Fibroblast of skin of left biceps (primary cell): ENCODE measurements around the gene SHC2.
A peak's percentile ranks its signal among the peaks of the same experiment; 100 is the strongest.
"Not testable (repeated sequence)": the region's sequence is repeated elsewhere in the genome, so short reads cannot be mapped to it uniquely, and the experiment has no call there.

ENCODE experiments used
- DNase-seq, 2 experiments: peaks; one replicate each; pipeline ENCODE4 v3.0.0-alpha.2; 2013; ENCODE audit warnings: low read depth in 2 of 2

The SHC2 gene

DNA sequence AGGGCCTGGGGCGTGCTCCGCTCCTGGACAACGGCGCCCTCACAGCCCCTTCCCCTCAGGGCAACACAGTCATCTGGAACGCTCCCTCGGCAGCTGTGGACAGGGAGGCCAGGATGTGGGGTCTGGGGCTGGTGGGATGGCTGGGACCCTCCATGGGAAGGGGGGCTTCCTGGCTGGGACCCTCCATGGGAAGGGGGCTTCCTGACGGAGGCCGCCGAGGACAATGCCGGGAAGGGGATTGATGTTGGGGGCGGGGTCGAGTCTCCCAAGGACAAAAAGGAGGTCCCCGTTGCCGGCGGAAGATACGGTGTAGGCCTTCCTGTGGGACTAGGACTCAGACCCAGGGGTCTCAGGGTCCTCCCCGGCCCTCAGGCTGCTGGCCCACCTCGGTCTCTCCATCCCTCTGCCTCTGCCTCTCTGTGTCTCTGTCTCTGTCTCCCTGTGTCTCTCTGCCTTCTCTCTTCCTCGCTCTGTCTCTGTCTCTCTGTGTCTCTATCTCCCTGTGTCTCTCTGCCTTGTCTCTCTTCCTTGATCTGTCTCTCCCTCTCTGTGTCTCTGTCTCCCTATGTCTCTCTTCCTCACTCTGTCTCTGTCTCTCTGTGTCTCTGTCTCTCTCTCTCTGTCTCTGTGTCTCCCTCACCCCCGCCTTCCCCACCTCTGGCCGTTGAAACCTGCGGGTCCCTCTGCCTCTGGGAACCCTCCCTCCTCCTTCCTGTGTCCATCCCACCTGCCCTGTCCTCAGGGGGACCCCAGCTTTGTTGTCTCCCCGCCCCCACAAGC is 32.7 kb upstream of the SHC2 start:
- DNase-seq, result no peak

DNA sequence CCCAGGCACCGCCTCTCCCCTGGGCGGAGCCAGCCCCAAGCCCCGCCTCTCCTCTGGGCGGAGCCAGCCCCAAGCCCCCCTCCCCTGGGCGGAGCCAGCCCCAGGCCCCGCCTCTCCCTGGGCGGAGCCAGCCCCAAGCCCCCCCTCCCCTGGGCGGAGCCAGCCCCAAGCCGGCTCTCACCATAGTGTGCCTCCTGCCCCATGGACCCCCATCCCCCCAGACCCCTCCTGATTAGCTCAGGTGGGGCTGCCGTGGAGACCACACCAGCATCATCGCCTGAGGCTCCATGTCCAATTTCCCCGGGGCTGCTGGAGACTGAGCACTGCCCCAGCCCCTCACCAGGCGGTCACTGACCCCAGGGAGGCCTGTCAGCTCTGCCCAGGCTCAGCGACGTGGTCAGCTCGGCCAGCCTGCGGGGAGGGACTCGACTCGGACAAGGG is 31.3 kb upstream of the SHC2 start:
- no peak for DNase-seq

DNA sequence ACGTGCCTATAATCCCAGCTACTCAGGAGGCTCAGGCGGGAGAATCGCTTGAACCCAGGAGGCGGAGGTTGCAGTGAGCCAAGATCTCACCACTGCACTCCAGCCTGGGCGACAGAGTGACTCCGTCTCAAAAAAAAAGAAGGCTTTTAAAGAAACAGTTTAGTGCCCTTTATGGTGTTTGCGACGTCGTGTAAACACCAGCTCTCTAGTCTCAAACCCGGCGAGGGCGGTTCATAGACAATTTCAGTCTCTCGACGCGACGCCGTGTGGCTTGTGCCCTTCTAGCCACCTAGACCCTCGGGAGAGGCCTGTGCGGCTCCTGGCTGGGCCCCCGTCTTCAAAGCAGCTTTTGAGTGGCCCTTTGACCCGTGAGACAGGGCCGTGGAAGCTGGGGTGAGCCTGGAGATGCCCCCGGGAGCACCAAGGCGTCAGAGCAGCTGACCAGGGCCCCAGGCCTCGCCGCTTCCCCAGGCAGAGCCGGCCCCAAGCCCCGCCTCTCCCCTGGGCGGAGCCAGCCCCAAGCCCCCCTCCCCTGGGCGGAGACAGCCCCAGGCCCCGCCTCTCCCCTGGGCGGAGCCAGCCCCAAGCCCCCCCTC is 30.4 kb upstream of the SHC2 start:
- no peak for DNase-seq

DNA sequence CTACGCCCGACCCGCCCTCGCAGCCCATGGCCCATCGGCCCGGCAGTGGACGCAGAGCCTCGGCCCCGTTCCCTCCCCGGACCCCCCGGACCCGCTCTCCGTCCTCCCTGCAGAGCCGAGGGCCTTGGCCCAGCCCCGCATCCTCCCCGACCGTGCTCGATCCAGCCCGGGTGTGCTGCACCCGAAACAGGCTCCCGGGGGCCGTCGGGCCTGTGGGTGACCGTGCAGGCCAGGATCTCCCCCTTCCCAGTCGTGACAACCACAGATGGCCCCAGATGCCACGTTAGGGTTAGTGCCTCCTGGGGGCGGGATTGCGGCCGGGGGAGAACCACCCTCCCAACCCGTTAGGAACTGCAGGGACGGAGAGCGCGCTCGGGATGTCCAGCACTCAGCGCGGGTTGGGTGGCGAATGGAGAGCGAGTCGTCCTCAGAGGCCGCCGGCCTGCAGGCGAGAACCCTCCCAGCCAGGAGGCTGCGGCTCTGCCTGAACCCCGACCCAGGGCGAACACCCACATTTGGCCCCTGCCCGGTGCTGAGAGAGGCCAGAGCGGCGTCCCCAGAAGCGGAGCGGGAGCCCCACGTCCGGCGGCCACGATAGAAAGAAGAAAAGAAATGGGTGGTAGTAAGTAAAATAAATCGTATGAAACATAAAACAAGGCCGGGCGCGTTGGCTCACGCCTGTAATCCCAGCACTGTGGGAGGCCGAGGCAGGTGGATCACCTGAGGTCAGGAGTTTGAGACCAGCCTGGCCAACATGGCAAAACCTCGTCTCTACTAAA is 28.8 kb upstream of the SHC2 start:
- no peak for DNase-seq

DNA sequence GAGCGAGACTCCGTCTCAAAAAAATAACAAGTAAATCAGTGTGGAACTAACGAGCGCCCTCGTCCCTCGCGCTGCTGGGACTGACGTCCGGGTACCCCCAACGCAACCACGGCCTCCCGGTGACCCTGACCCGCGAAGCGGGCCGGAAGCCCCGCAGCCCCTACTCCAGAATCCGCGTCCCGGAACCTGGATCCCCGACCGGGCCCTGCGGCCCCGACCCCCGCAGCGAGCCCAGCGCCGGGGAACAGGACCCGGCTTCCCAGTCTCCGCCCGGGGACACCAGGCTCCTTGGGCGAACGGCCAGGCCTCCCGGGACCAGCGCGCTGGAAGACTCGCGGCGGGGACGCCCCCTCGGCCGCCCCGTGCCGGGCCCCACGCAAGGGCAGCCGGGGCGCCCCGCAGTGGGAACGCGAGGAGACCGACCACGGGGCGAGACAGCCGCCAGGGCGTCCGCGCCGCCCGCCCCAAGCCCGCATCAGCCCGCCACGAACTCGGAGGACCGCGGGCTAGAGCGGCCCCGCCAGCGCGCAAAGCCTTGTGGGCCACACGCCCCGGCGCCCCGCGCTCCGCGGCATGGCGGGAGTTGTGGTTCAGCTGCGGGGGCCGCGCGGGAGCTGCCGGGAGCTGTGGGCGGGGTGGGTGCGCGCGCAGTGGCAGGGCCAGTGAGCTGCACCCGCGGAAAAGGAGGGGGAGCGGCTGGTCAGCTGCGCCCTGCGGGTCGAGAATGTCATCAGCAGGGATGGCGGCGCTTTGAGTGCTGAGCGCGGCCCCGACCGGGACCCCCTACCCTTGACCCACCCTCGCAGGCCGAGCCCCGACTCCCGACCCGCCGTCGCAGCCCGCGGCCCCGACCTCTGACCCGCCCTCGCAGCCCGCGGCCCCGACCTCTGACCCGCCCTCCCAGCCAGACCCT is 27.9 kb upstream of the SHC2 start:
- DNase-seq, result peak; percentile 84 to 85

DNA sequence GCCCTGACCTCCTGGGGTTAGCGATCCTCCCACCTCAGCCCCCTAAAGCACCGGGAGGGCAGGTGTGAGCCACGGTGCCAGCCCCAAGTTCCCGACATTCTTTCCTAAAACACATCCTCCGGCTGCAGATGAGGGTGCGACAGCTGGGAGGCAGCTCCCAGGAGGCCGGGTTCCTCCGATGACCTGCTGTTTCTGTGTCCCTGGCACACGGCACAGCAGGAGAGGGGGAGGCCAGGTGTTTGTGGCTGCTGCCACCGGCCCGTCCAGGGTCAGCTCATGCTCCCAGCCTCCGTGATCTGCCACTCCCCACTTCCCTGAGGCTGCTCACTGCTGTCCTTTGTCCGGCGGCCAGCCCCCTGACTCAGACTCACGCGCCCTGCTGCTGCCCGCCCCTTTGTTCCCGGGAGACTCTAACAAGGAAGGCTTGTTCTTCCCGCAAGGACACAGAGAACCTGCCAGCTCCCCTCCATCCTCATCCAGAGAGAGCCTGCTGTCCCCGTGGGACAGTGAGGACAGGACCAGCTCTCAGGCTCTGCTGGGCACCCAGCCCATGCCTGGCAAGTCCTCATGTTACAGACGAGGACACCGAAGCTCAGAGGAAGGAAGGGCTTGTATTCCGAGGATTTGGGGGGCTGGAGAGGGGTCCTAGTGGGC is 24.9 kb upstream of the SHC2 start:
- DNase-seq, result no peak

DNA sequence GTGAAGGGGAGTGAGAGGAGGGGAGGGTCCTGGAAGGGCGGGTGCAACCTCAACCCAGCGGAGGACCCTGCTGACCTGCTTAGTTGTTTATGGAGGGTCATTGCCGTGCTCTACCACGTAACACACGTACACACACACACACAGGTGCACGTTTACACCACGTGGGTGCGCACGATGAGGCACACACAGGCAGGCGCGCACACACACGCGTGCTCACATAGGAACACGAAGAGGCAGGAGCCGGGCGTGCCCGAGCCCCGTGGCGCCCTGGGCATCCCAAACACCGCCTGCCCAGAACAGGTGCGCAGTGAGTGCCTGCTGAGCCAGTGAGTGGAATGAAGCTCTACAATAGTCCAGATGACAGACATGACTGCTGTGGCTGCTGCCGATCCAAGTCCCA is 24.2 kb upstream of the SHC2 start:
- no peak for DNase-seq

DNA sequence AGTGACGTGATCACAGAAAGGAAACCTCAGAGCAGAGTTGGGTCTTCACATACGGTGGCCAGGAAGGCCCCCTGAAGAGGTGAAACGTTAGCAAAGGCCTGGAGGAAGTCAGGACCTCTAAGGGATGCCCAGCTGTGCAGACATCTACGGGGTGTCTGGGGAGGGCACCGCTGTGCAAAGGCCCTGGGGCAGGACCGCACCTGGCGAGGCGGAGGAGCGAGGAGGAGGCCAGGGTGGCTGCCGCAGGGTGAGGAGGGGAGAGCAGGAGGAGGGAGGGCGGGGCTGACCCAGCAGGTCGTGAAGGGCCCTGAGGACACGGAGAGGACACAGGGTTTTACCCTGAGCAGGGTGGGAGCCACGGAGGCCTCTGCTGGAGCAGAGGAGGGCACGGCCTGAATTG is 23.7 kb upstream of the SHC2 start:
- DNase-seq, result no peak

DNA sequence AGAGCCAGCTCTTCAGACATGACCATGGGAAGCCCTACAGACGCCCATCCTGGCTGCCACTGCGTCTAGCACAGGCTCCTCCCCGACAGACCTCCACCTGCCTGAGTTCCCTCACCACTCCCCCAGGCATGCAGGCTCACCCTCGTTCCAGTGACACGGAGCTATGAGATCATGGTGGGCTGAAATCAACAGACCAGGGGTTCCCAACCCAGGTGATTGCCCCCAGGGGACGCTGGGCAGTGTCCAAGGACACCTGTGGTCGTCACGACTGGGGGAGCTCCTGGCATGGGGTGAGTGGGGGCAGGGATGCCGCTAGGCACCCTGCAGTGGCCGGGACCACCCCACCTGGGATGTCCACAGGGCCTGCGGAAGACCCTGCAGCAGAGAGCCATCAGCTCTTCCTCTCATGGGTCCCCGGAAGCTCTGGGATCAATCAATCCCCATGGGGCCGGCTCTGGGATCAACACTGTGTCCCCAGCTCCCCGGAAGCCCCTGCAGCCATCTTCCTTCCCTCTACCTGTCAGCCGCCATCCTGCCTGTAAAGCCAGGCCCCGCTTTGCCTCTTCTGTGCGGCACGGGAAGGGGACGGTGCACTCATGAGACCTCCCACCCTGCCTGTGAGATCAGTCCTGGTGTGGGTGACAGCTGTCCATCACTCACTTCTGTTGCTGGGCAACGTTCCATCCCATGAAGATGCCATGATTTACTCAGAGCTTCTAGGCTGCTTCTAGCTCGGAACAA is 22.7 kb upstream of the SHC2 start:
- no peak for DNase-seq

DNA sequence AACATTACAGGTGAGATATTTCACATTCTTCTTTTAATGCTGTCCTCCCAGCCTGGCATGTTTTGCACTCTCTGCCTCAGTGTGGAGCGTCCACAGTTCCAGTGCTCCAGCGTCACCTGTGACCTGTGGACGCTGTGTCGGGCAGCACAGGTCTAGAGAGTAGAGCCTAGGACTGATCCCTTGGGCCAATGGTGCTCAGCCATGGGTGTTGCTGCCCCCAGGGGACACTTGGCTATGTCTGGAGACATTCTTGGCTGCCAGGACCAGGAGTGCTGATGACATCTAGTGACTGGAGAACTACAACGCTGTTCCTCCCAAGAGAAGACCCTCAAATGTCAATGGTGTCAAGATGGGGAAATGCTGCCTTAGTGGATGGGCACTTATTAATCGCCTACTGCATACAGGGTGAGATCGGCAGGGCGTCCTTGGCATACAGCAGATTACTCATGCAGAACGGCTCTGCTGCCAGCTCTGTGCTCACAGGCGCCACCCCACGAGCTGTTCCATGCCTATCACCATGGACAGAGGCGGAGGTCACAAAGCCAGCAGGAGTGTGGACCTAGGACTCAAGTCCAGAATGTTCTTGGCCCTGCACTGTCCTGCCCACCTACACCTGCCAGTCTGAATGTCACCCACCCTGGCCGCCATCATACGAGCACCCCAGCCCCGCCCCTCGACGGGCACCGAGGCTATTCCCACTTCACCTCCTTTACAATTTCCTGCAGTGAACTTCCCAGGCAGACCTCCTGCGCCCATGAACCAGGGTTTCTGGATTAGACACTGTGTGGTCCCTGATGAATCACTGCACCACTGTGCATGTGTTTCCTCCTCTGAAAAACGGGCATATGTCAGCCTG is 21.6 kb upstream of the SHC2 start:
- DNase-seq, result no peak

DNA sequence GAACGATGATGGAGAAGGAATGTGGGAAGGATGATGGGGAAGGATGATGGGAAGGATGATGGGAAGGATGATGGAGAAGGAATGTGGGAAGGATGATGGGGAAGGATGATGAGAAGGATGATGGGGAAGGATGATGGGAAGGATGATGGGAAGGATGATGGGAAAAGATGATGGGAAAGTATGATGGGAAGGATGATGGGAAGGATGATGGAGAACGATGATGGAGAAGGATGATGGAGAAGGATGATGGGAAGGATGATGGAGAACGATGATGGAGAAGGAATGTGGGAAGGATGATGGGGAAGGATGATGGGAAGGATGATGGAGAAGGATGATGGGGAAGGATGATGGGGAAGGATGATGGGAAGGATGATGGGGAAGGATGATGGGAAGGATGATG is 20.3 kb upstream of the SHC2 start:
- DNase-seq, result not testable (repeated sequence)

DNA sequence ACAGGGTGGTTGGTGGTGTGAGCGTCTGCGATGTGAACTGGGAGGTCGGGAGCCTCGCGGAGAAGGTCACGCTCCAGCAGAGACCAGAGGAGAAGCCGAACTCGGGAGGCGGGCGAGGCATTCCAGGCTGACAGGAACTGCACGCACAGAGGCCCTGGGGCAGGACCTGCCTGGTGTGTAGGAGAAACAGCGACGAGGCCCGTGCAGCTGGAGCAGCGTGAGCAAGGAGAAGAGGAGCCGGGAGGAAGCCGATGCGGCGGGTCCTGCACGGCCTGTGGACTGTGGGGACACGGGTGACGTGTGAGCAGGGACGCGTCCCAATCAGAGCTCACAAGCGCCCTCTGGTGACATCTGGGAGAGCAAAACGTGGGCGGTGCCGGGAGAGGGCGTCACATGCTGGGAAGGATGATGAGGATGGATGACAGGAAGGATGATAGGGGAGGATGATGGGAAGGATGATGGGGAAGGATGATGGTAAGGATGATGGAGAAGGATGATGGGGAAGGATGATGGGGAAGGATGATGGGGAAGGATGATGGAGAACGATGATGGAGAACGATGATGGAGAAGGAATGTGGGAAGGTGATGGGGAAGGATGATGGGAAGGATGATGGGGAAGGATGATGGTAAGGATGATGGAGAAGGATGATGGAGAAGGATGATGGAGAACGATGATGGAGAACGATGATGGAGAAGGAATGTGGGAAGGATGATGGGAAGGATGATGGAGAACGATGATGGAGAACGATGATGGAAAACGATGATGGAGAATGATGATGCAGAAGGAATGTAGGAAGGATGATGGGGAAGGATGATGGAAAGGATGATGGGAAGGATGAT is 19.4 kb upstream of the SHC2 start:
- no peak for DNase-seq

DNA sequence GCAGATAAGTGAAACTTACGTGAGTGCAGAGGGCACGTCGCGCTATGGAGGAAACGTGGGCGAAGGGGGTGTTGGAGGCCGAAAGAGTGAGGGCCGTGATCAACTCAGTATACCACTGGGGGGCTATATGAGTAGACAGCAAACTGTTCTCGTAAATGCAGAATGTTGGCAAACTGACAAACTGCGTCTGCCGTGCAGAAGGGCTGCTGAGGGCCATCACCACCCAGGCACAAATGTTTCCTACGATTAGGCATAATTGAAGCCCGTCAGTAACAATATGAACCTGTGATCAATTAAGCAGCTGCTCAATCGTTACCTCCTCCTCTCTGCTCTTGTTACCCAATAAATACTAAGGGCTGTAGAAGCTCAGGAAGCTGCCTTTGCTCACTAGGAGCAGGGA is 18.1 kb upstream of the SHC2 start:
- DNase-seq, result no peak

DNA sequence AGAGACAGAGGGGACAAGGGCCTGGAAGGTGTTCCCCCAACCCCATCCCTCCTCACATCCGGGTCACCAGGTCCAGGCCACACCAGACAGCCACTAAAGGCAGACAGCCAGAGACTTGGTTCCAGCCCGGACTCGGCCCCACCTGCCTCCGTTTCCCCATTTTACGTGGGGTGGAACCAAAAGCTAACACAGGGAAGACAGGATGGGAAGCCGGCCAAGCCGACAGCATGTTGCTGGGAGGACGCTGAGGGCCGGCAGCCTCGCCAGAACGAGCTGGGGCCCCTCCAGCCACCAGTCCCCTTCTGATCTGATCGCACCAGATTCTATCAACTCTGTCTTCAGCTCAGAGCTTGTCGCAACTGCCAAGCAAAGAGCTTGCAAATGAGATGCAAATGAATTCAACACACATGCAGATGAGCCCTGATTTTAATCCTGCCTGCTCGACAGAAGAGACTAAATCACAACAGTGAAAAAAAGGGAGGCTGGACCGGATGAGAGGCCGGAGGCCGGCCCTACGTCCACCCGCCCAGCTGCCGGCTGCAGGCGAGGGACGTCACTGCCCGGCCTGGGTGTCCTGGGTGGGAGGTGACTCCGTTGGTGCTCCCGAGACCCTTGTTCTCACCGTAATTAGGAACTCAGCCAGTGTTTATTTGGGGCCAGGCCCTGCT is 17.5 kb upstream of the SHC2 start:
- DNase-seq, result no peak

DNA sequence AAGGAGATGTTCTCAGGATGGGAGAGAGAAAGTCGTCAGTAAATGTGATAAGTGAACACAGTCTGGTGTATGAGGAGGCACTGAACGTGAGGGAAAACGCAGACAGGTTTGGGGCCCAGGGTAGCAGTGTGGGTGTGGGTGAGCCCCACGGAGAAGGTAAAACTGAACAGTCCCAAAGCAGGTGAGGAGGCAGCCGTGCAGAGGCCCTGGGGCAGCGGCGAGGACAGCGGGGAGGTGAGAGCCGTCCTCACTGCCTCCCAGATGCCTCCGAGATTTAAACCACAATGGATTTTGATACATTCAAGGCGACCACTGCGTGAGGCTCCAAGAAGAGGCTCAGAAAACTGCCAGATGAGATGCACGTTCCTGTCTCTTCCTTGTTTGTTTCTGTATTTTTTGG is 14.5 kb upstream of the SHC2 start:
- DNase-seq, result no peak

DNA sequence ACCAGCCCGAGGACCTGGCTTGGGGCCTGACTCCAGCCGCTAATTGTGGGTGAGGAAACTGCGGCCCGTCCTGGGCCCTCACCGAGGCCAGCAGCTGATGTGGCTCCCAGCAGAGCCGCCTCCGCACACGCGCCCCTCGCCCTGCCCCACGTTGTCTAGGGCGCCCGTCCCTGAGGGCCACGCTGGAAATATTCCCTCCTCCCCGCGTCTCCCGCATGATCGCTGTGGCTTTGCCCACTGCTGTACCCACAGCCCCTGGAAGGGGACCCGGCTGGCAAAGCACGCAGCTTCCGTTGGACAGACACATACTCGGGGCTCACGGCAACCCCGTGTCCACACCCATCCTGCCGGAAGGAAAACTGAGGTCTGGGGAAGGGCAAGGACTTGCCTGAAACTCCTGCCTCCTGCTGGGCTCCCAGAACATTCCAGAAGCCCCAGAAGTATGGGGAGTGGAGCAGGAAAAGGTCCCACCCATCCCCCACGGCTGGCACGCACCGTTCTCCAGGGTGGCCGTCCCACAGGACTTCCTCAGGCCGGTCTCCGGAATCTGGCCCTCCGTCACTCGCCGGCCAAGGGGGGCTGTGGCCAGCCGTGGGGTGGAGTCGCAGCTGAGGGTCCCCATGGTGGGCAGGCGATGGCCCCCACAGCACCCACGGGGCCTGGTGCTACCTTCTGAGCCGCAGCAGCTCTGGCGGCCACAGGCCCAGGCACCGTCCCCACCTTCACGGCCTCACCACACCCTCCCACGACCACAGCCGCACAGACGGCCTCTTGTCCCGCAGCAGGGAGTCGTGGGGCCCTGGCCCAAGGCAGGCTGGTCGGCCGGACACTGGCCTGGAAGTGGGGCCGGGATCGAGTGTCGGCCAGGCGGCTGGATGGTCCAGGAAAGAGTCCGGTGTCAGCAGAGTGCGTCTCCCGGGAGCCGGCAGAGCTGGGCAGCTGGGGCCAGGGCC is 13.6 kb upstream of the SHC2 start:
- DNase-seq, result no peak
